B cell (primary cell): Measurements from ENCODE around the gene SHC2. TPM values are rescaled to one million over a fixed set of nuclear protein-coding genes. Genes with fewer than 3 reads are reported as not detected.

Source experiments
- ATAC-seq: fragments of 200-7000 bp; cut with Tn5 transposase; one replicate; pipeline ENCODE4 v1.10.0; 2021; ENCODE audit warnings: low read depth, mild to moderate bottlenecking, moderate number of reproducible peaks, moderate library complexity
- CTCF ChIA-PET: fragments of 350-600 bp; sonication (Branson Sonifier 250); formaldehyde crosslinking; loops from one replicate; lab custom pipeline; 2021; ENCODE audit warnings: antibody characterized with exemption, inconsistent platforms; lab: Charles Lee
- POLR2A ChIA-PET: fragments of 350-600 bp; sonication (Branson Sonifier 250); formaldehyde crosslinking; loops from one replicate; lab custom pipeline; 2021; ENCODE audit warnings: antibody characterized with exemption; lab: Charles Lee
- DNase-seq: peaks from one replicate; pipeline ENCODE4 v3.0.0; 2013
- H2AFZ ChIP-seq: 2 replicates; pipeline ENCODE4 v1.6.1; 2012; ENCODE audit warnings: mild to moderate bottlenecking, low read depth, low read length; ENCODE audit not compliant: insufficient read depth, poor library complexity, severe bottlenecking
- H3K27ac ChIP-seq, 2 donors: 1 replicate in 1 of 2; 2 replicates in 1 of 2; pipeline ENCODE4 v1.5.1; 2012 to 2013; ENCODE audit warnings: low read length in 2 of 2, mild to moderate bottlenecking in 2 of 2, moderate library complexity in 1 of 2
- H3K27me3 ChIP-seq, 4 experiments: fragments of 200-600 bp in 1 of 4; sonication (generic) in 1 of 4; replicated peaks in 1 of 4; 1 replicate in 2 of 4; 2 replicates in 2 of 4; pipeline versions ENCODE4 v1.6.1 to v1.7.0; 2013 to 2016; ENCODE audit warnings: low read length in 3 of 4, mild to moderate bottlenecking in 2 of 4, mixed read lengths in 1 of 4, moderate library complexity in 1 of 4; ENCODE audit not compliant: insufficient read depth in 4 of 4, control insufficient read depth in 3 of 4; ENCODE audit errors: control extremely low read depth in 1 of 4
- H3K36me3 ChIP-seq, 2 experiments: replicated peaks in 1 of 2; 1 replicate in 1 of 2; 2 replicates in 1 of 2; pipeline versions ENCODE4 v1.6.1 to v1.7.1; 2013; ENCODE audit warnings: low read length in 1 of 2; ENCODE audit not compliant: insufficient read depth in 2 of 2, control insufficient read depth in 1 of 2; ENCODE audit errors: control extremely low read depth in 1 of 2, extremely low read depth in 1 of 2
- H3K4me1 ChIP-seq, 2 donors: fragments of 200-600 bp in 1 of 2; sonication (generic) in 1 of 2; 1 replicate in 1 of 2; 2 replicates in 1 of 2; pipeline versions ENCODE4 v1.5.1 to v1.6.1; 2013 to 2017; ENCODE audit warnings: low read length in 2 of 2; ENCODE audit not compliant: control insufficient read depth in 2 of 2, insufficient read depth in 2 of 2
- H3K4me2 ChIP-seq: replicated peaks from 2 replicates; pipeline ENCODE3; 2012; ENCODE audit warnings: mild to moderate bottlenecking, low read depth, low read length; ENCODE audit not compliant: poor library complexity, severe bottlenecking
- H3K4me3 ChIP-seq, 5 experiments: fragments of 200-600 bp in 1 of 5; sonication (generic) in 1 of 5; 1 replicate in 3 of 5; 2 replicates in 2 of 5; pipeline versions ENCODE4 v1.5.1 to v1.7.0; 2011 to 2016; ENCODE audit warnings: low read length in 4 of 5, mild to moderate bottlenecking in 4 of 5, low read depth in 2 of 5, control low read depth in 1 of 5, moderate library complexity in 1 of 5; ENCODE audit not compliant: insufficient read depth in 1 of 5; ENCODE audit errors: control extremely low read depth in 1 of 5, extremely low read depth in 1 of 5
- H3K79me2 ChIP-seq: fragments of 200-600 bp; sonication (generic); one replicate; pipeline ENCODE4 v1.6.0; 2016; ENCODE audit warnings: low read length; ENCODE audit not compliant: control insufficient read depth, insufficient read depth
- H3K9ac ChIP-seq: fragments of 200-600 bp; sonication (generic); 2 replicates; pipeline ENCODE4 v1.6.1; 2017; ENCODE audit warnings: mild to moderate bottlenecking, low read length, moderate library complexity
- H3K9me3 ChIP-seq, 3 donors: one replicate each; pipeline versions ENCODE4 v1.6.1 to v1.7.1; 2013; ENCODE audit warnings: low read length in 2 of 3; ENCODE audit not compliant: control insufficient read depth in 2 of 3, insufficient read depth in 1 of 3; ENCODE audit errors: control extremely low read depth in 1 of 3
- H4K20me1 ChIP-seq: 2 replicates; pipeline ENCODE4 v1.6.0; 2012; ENCODE audit warnings: mild to moderate bottlenecking, low read length; ENCODE audit not compliant: insufficient read depth, control insufficient read depth, poor library complexity, severe bottlenecking
- H3K27ac Mint-ChIP-seq: one replicate; pipeline ENCODE4 v1.8.0; 2021; ENCODE audit warnings: mixed read lengths
- H3K27me3 Mint-ChIP-seq: one replicate; pipeline ENCODE4 v1.8.0; 2021; ENCODE audit warnings: mixed read lengths
- H3K4me1 Mint-ChIP-seq: one replicate; pipeline ENCODE4 v1.8.0; 2021; ENCODE audit warnings: mixed read lengths
- H3K4me3 Mint-ChIP-seq: one replicate; pipeline ENCODE4 v1.8.0; 2021; ENCODE audit warnings: mixed read lengths
- H3K9me3 Mint-ChIP-seq: one replicate; pipeline ENCODE4 v1.8.0; 2022; ENCODE audit warnings: mixed read lengths; ENCODE audit not compliant: insufficient read depth
- EZH2 ChIP-seq: IDR thresholded peaks from 2 replicates; pipeline ENCODE4 v1.6.1; 2012; ENCODE audit warnings: borderline replicate concordance, low read depth, mild to moderate bottlenecking, moderate library complexity, low read length; ENCODE audit not compliant: insufficient read depth, poor library complexity, severe bottlenecking
- WGBS: methylation state at CpG from one replicate; pipeline ENCODE4 v1.1.5; 2013; ENCODE audit warnings: missing lambda C conversion rate; ENCODE audit not compliant: insufficient coverage; 5-methylcytosine and 5-hydroxymethylcytosine counted together
- intact Hi-C: fragments of 100-400 bp; cut with micrococcal nuclease; formaldehyde crosslinking; loops from one replicate; pipeline ENCODE4 v1.10.0; 2022
- polyA plus RNA-seq: library from polyadenylated mRNA; depleted of rRNA; stranded (reverse); fragments of >200 nt; gene quantifications from 2 replicates; pipeline ENCODE4 v1.2.3, GENCODE V29; 2012
- total RNA-seq, 2 donors: library from RNA; stranded (reverse); fragments of 120-200 nt in 1 of 2; gene quantifications; 1 replicate in 1 of 2; 2 replicates in 1 of 2; pipeline versions ENCODE4 v1.2.3 to v1.2.4, GENCODE V29; 2013 to 2022
- TF ChIP-seq, protein P1 (sequence below): fragments of 200-600 bp; IDR thresholded peaks from one replicate; pipeline ENCODE4 v1.8.0; 2022; ENCODE audit warnings: antibody characterized with exemption, mild to moderate bottlenecking

The SHC2 gene
- total and polyA plus RNA-seq, 2 donors (not counting 1 experiment from before 2014, with no cell fraction given), result 0.19 TPM; not detected in 1

DNA sequence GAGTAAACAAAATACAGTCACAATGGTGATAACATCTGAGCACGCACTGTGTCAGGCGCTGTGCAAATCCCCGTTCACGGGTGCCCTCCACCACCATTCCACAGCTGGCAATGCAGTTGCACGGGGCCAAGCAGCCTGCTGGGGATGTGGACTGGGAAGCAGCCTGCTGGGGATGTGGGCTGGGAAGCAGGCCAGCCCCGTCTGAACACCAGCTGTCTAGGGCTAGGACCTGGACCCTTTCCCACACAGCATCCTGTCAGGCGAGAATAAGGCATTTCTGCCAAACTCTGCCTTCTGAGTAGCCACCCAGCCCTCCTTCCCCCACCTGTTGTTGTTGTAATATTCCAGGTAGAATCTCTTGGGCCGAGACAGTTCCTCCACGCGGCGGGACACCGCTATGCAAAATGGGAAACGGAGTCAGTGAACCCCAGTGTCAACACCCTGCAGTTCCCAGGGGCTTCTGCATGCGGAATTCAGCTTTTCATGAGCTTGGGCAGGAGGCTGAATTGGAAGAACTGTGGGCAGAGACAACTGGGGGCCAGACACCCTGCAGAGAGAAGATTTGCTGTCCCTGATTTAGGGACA lies 88.4 kb downstream of the SHC2 start:
- WGBS, result 70% methylated on average over 11 of the region's 14 CpGs
- Histone ChIP-seq H3K9ac (no peak overlapping the region), H3K9me3 (peaks cover 0 to 6% (median 0%) of the 10 kb centered on the region in 3 donors), H2AFZ (no peak overlapping the region), H3K4me3 (no peak overlapping the region), H3K4me1 (no peaks in the 10 kb centered on the region), H3K4me2 (no peak overlapping the region), H3K36me3 (no peaks in the 10 kb centered on the region), H3K27ac (no peak overlapping the region), H3K27me3 (peaks cover 0 to 9% (median 0%) of the 10 kb centered on the region in 4 experiments), H4K20me1 (no peaks in the 10 kb centered on the region), H3K79me2 (no peaks in the 10 kb centered on the region)
- DNase-seq (no peak), ATAC-seq (no peak)
- Mint-ChIP-seq H3K4me1 (no peaks in the 10 kb centered on the region), H3K27ac (no peak overlapping the region), H3K9me3 (no peaks in the 10 kb centered on the region), H3K27me3 (peaks cover 27% of the 10 kb centered on the region), H3K4me3 (no peak overlapping the region)
- TF ChIP-seq EZH2, result no peak
- TF ChIP-seq, protein P1, sequence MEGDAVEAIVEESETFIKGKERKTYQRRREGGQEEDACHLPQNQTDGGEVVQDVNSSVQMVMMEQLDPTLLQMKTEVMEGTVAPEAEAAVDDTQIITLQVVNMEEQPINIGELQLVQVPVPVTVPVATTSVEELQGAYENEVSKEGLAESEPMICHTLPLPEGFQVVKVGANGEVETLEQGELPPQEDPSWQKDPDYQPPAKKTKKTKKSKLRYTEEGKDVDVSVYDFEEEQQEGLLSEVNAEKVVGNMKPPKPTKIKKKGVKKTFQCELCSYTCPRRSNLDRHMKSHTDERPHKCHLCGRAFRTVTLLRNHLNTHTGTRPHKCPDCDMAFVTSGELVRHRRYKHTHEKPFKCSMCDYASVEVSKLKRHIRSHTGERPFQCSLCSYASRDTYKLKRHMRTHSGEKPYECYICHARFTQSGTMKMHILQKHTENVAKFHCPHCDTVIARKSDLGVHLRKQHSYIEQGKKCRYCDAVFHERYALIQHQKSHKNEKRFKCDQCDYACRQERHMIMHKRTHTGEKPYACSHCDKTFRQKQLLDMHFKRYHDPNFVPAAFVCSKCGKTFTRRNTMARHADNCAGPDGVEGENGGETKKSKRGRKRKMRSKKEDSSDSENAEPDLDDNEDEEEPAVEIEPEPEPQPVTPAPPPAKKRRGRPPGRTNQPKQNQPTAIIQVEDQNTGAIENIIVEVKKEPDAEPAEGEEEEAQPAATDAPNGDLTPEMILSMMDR, result no peak
- intact Hi-C loops, result no loop called here
- POLR2A ChIA-PET, result no interaction called here
- CTCF ChIA-PET, result no interaction called here

DNA sequence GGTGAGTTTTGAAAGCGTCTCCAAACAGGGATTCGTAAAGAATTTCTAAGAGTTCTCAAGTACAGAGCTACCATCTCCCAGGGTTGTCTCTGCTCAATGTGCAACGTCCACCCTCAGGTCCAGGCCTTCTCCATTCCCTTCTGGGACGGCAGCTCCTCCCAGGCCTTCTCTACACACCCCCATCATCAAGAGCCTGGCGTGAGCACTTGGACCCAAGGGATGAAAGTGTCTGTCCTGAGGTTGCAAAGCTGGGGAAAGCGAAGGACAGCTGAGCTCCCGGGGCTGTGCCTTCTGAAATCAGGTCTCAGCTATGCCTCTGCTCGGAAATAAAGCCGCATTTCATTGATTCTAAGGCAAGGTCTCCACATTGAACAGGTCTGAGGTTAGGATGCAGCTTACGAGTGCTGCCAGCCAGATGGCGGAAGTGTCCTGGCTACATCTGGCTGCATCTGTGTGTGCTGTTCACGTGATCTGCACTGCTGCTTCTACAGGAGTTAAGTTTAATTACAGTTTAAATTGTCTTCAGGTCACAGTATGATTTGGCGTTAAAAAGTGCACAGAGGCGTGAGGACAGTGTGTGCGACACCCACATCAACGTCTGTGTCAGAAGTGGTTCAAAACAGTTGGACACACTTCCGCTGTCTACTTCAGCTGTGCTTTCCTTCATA lies 89.2 kb downstream of the SHC2 start:
- 75% methylated on average over 14 of the region's 17 CpGs for WGBS
- no peak overlapping the region for H3K27ac Mint-ChIP-seq
- no peak for DNase-seq

More for the DNA sequence above, 89.2 kb downstream of the SHC2 start:
- POLR2A ChIA-PET, result no interaction called here
- TF ChIP-seq, protein P1, result no peak
- TF ChIP-seq EZH2, result no peak
- H3K9me3 ChIP-seq, result peaks cover 0 to 6% (median 0%) of the 10 kb centered on the region in 3 donors
- no peak overlapping the region for H3K9ac ChIP-seq
- no peaks in the 10 kb centered on the region for H4K20me1 ChIP-seq
- H2AFZ ChIP-seq, result no peak overlapping the region
- no peak overlapping the region for H3K27ac ChIP-seq
- peaks cover 0 to 9% (median 0%) of the 10 kb centered on the region in 4 experiments for H3K27me3 ChIP-seq
- no peak overlapping the region for H3K4me3 Mint-ChIP-seq
- peaks cover 34% of the 10 kb centered on the region for H3K27me3 Mint-ChIP-seq
- no peaks in the 10 kb centered on the region for H3K36me3 ChIP-seq
- H3K9me3 Mint-ChIP-seq, result no peaks in the 10 kb centered on the region
- no peaks in the 10 kb centered on the region for H3K79me2 ChIP-seq
- no peak overlapping the region for H3K4me2 ChIP-seq
- no peak for ATAC-seq
- H3K4me1 Mint-ChIP-seq, result no peaks in the 10 kb centered on the region
- H3K4me3 ChIP-seq, result no peak overlapping the region
- CTCF ChIA-PET, result interaction anchor here (0.6 kb wide), 1 partner anchor 18 kb away, joined by 3 read pairs; no protein-coding TSS in a partner anchor
- intact Hi-C loops, result no loop called here
- H3K4me1 ChIP-seq, result no peaks in the 10 kb centered on the region
